Measurements from ENCODE around the gene EIF5A. TPM values are rescaled to one million over a fixed set of nuclear protein-coding genes. Genes with fewer than 3 reads are reported as not detected.

EIF5A gene
- total RNA-seq, 4 donors from 2014 or later: 144 to 174 (median 153) TPM

GRCh38 chr17:7351665-7352502 is 44.5 kb downstream of the EIF5A start, which contains the start of gene KCTD11:
TSS of gene KCTD11 (plus strand) at chr17:7352162.
- TF ChIP-seq CTCF (IDR thresholded peaks at IDR 0.05; ENCODE audit: low read depth): no peak

- no peak for TF ChIP-seq CTCF (IDR thresholded peaks at IDR 0.05; ENCODE audit: low read depth)
Observed at GRCh38 chr17:7352503-7352889, 45.1 kb downstream of the EIF5A start.

GRCh38 chr17:7352910-7353635 is 45.6 kb downstream of the EIF5A start:
- no peak for TF ChIP-seq CTCF (IDR thresholded peaks at IDR 0.05; ENCODE audit: low read depth)

- no peak for TF ChIP-seq CTCF (IDR thresholded peaks at IDR 0.05; ENCODE audit: low read depth)
Observed at GRCh38 chr17:7354262-7354843, 46.9 kb downstream of the EIF5A start.

- TF ChIP-seq CTCF (IDR thresholded peaks at IDR 0.05; ENCODE audit: low read depth): no peak
Observed at GRCh38 chr17:7355053-7355452, 47.6 kb downstream of the EIF5A start, which contains the start of gene TMEM95. TSS of gene TMEM95 (plus strand) at chr17:7355156. CDS start at chr17:7355205, 49 bp downstream.

GRCh38 chr17:7355573-7355972 is 48.1 kb downstream of the EIF5A start:
- no peak for TF ChIP-seq CTCF (IDR thresholded peaks at IDR 0.05; ENCODE audit: low read depth)

GRCh38 chr17:7356072-7356549 is 48.7 kb downstream of the EIF5A start:
- TF ChIP-seq CTCF (IDR thresholded peaks at IDR 0.05; ENCODE audit: low read depth): no peak

All from subcutaneous adipose tissue (tissue), 4 donors.